Thymus (tissue), 11 donors: ENCODE results near the gene AOX1. TPM values are rescaled to one million over a fixed set of nuclear protein-coding genes. Genes with fewer than 3 reads are reported as not detected.

Experiments used
- DNase-seq, 9 donors: peaks; one replicate each; pipeline ENCODE4 v3.0.0-alpha.2; 2013; ENCODE audit warnings: low spot score in 9 of 9, low read depth in 6 of 9, missing footprints in 1 of 9
- H3K27ac ChIP-seq, 2 donors: one replicate each; pipeline ENCODE4 v1.5.1; 2013; ENCODE audit warnings: control low read depth in 1 of 2, low read depth in 1 of 2, low read length in 1 of 2, mild to moderate bottlenecking in 1 of 2, moderate library complexity in 1 of 2
- H3K27me3 ChIP-seq, 2 donors: one replicate each; pipeline ENCODE4 v1.5.1; 2013; ENCODE audit warnings: low read length in 1 of 2; ENCODE audit not compliant: control insufficient read depth in 2 of 2, insufficient read depth in 1 of 2
- H3K36me3 ChIP-seq, 2 donors: one replicate each; pipeline ENCODE4 v1.5.1; 2013; ENCODE audit warnings: low read length in 1 of 2, mild to moderate bottlenecking in 1 of 2, moderate library complexity in 1 of 2; ENCODE audit not compliant: control insufficient read depth in 2 of 2, insufficient read depth in 2 of 2
- H3K4me1 ChIP-seq, 2 donors: one replicate each; pipeline ENCODE4 v1.5.1; 2013; ENCODE audit warnings: low read length in 2 of 2; ENCODE audit not compliant: control insufficient read depth in 2 of 2, insufficient read depth in 2 of 2
- H3K4me3 ChIP-seq, 2 donors: one replicate each; pipeline ENCODE4 v1.5.1; 2013; ENCODE audit warnings: low read length in 2 of 2, control low read depth in 1 of 2, mild to moderate bottlenecking in 1 of 2
- H3K9me3 ChIP-seq, 2 donors: one replicate each; pipeline ENCODE4 v1.5.1; 2013; ENCODE audit warnings: low read length in 1 of 2, mild to moderate bottlenecking in 1 of 2; ENCODE audit not compliant: control insufficient read depth in 2 of 2, insufficient read depth in 1 of 2
- WGBS: extraction: QIAGEN DNeasy Blood & Tissue Kit; methylation state at CpG from one replicate; pipeline ENCODE4 v1.1.7; 2013; 5-methylcytosine and 5-hydroxymethylcytosine counted together
- polyA plus RNA-seq: library from polyadenylated mRNA; stranded (reverse); fragments of 200-250 nt; gene quantifications from one replicate; pipeline ENCODE4 v1.2.3, GENCODE V29; 2013
- total RNA-seq: library from RNA; stranded (reverse); fragments of 120-200 nt; gene quantifications from one replicate; pipeline ENCODE4 v1.2.4, GENCODE V29; 2013
- donor health status: healthy.

The AOX1 gene
- total and polyA plus RNA-seq, 2 donors, result 0.42 to 10.7 TPM

DNA sequence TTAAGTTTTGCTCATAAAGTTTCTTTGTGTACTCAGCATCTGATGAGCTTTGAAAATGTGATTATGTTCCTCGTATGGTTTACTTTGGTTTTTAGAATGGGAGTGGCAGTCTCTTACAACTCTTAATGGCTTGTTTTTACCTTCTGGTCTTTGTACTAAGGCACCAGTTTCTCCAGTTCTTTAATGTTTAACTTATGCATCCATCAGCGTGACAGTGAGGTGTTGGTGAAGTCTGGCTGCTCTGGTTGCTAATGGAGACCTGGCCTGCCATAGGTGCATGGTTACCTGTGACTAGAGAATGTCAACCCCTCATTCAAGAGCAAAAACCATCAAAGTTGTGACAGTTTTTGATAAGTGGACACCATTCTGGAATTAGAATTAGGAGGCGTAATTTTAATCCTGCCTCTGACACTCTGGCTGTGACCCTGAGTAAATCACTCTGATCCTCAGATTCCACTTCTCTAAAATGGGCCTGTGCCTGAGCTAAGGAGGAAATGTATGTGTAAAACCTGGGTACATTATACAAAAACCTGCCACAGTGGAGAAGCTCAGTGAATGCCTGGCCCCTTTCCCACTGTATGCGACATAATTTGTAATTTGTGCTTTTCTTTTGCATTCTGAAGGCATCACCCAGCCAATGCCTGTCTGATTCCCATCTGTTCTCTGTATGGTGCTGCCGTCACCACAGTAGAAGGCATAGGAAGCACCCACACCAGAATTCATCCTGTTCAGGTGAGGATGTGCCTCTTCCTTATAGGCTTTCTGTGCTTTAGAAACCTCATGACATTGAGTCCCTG is 11.2 kb downstream of the AOX1 start:
- DNase-seq, result no peak
- H3K9me3 ChIP-seq, result no peaks in the 10 kb centered on the region
- no peak overlapping the region for H3K27ac ChIP-seq
- H3K4me3 ChIP-seq, result no peak overlapping the region
- H3K36me3 ChIP-seq, result no peaks in the 10 kb centered on the region
- H3K4me1 ChIP-seq, result no peaks in the 10 kb centered on the region
- 94% methylated on average over 5 of the region's 5 CpGs for WGBS
- no peaks in the 10 kb centered on the region for H3K27me3 ChIP-seq

DNA sequence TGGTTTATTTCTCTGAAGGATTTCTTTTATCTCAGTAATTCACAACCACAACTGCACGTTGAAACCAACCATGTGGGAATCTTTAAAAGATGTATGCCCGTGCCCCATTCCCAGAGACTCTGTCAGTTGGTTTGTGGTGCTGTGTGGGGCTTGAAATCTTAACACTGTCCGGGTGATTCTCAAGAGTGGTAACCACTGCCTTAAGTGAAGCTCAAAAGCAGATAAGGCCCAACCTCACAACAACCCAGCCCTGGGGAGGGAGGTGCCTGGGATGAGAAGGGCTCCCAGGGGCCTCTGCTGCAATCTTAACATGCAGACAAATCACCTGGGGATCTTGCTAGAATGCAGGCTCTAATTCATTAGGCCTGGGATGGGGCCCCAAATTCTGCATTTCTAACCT is 13.4 kb downstream of the AOX1 start:
- WGBS, result 64% methylated on average over 3 of the region's 3 CpGs
- Histone ChIP-seq H3K27ac (no peak overlapping the region), H3K36me3 (no peaks in the 10 kb centered on the region), H3K27me3 (no peaks in the 10 kb centered on the region), H3K4me3 (no peak overlapping the region), H3K4me1 (no peaks in the 10 kb centered on the region), H3K9me3 (no peaks in the 10 kb centered on the region)
- DNase-seq, result no peak

DNA sequence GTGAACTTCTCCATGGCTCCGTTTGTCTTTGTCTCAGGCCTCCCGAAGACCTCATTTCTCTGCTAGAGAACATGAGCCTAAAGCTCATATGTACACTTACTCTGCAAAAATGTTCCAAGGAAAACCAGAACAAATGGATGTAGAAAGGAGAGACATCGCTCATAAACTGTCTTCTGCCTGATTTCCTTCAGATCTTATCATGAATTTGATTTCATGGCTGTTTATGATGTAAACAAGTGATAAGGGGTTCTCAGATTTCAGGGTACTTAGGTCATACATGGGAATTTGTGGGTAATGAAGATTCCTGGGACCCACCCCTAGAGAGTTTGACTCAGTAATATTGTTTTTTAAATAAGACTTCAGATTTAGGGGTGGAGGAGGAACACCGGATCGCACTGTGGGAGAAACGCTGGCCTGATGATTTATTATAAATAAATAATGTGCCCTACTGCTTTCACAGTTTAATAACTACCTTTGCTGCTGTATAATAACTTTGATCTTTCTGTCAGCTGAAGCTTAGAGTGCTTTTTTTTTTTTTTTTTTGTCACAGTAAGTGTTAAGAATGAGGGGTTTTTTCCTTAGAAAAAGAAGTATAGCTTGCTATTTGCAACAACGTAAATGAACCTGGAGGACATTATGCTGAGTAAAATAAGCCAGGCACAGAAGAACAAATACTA is 14.9 kb downstream of the AOX1 start:
- Histone ChIP-seq H3K4me3 (no peak overlapping the region), H3K4me1 (no peaks in the 10 kb centered on the region), H3K36me3 (no peaks in the 10 kb centered on the region), H3K27ac (no peak overlapping the region), H3K9me3 (no peaks in the 10 kb centered on the region), H3K27me3 (no peaks in the 10 kb centered on the region)
- 88% methylated on average over 7 of the region's 7 CpGs for WGBS
- no peak for DNase-seq

DNA sequence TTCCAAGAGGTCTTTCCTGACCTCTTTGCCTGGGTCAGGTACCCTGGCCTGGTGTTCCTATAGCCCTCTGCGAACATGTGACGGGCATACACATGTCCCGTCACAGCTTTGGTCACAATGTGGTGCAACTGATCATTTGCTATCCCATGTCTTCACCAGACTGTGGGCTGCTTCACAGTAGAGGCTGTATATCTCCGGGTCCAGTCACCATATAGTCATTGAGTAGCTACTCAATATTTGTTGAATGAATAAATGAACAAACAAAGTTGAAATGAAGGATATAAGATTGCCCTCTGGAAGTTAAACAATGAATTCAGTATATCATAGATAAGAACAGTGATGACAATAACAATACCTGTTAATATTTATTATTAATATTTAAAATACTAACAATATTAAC is 16.8 kb downstream of the AOX1 start:
- Histone ChIP-seq H3K4me3 (no peak overlapping the region), H3K36me3 (no peaks in the 10 kb centered on the region), H3K4me1 (no peaks in the 10 kb centered on the region), H3K27me3 (no peaks in the 10 kb centered on the region), H3K9me3 (no peaks in the 10 kb centered on the region), H3K27ac (no peak overlapping the region)
- no peak for DNase-seq
- 97% methylated on average over 4 of the region's 4 CpGs for WGBS

DNA sequence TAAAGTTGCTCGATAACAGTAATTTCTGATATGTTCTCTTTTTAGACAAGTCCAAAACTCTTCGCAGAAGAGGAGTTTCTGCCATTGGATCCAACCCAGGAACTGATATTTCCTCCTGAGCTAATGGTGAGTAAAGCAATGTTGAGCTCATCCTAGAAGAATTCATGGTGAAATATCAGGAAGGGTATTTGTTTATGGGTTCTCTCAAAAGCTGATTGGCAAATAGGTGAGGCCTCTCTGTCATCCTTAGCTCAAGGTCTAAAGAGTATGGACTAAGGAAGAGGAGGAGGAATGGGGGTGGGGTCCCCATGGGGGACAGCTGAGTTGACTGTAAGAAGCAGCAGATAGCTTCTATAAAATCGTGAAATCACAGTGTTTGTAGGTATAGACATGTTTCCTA is 18.2 kb downstream of the AOX1 start:
- no peaks in the 10 kb centered on the region for H3K4me1 ChIP-seq
- no peaks in the 10 kb centered on the region for H3K27me3 ChIP-seq
- no peak overlapping the region for H3K4me3 ChIP-seq
- H3K27ac ChIP-seq, result no peak overlapping the region
- no peaks in the 10 kb centered on the region for H3K36me3 ChIP-seq
- WGBS, result 81% methylated on average over 3 of the region's 3 CpGs
- DNase-seq, result no peak
- H3K9me3 ChIP-seq, result no peaks in the 10 kb centered on the region

DNA sequence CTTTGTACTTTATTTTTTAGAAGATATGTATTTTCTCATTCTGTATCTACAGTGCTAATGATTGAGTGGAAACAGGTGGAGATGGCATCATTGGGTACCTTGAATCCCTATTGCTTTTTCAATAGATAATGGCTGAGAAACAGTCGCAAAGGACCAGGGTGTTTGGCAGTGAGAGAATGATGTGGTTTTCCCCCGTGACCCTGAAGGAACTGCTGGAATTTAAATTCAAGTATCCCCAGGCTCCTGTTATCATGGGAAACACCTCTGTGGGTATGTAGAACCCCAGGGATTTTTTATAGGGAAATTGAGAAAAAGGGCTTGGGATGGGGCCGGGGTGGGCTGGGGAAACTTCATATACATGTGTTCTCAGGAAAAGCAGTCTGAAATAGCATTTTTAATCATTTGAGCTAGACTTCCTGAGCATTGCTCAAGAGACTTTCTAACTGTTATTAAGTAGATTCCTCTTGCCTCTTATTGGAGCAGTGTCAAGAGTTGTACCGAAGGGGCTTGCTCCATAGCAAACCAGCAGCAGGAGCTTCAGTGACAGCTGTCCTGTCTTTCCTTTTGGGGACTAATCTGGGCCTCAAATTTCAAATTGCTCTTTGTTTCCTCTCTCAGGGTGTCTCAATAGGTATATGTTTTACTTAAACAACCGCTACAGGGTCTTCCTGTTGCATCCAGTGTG is 18.9 kb downstream of the AOX1 start:
- no peaks in the 10 kb centered on the region for H3K36me3 ChIP-seq
- H3K4me3 ChIP-seq, result no peak overlapping the region
- no peaks in the 10 kb centered on the region for H3K9me3 ChIP-seq
- no peak overlapping the region for H3K27ac ChIP-seq
- H3K4me1 ChIP-seq, result no peaks in the 10 kb centered on the region
- WGBS, result 85% methylated on average over 5 of the region's 5 CpGs
- DNase-seq, result no peak
- no peaks in the 10 kb centered on the region for H3K27me3 ChIP-seq

DNA sequence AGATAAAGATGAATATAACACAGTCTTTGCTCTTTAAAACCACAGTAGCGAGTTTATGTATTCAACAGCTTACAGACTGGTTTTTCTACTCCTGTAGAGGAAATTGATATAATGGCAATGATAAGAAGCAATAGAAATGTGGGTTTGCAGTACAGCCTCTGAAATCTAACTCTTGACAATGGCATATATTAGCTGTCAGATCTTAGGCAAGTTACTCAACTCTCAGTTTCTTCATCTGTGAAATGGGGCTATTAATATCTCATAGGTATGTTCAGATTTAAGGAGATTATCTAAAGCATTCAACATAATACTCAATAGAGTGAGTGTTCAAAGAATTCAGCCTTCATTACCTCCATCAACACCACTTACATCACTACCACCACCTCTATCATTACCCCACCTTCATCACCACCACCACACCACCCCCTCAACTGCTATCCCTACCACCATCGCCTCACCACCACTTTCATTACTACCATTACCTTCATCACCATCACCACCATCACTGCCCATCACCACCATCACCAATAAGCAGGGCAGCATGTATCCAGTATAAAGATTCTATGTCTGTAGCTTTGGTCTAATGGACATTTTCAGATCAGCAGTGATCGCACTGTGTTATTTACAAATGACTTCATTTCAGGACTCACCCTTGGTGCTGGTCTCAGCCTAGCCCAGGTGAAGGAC is 22.7 kb downstream of the AOX1 start:
- Histone ChIP-seq H3K27ac (no peak overlapping the region), H3K36me3 (no peaks in the 10 kb centered on the region)

GRCh38 chr2:200609028-200609614 is 23.3 kb downstream of the AOX1 start:
- Histone ChIP-seq H3K9me3 (no peaks in the 10 kb centered on the region), H3K36me3 (no peaks in the 10 kb centered on the region), H3K4me1 (no peaks in the 10 kb centered on the region), H3K27ac (no peak overlapping the region), H3K4me3 (no peak overlapping the region), H3K27me3 (no peaks in the 10 kb centered on the region)
- no peak for DNase-seq

More for the DNA sequence above, 22.7 kb downstream of the AOX1 start:
- WGBS, result 80% methylated on average over 3 of the region's 3 CpGs
- Histone ChIP-seq H3K9me3 (no peaks in the 10 kb centered on the region), H3K27me3 (no peaks in the 10 kb centered on the region), H3K4me3 (no peak overlapping the region), H3K4me1 (no peaks in the 10 kb centered on the region)
- no peak for DNase-seq
